ENCODE measurements around the gene STARD3. TPM values are rescaled to one million over a fixed set of nuclear protein-coding genes. Genes with fewer than 3 reads are reported as not detected.

STARD3 gene
- total and polyA plus RNA-seq, 12 donors, result 14.2 to 46.1 (median 19.9) TPM

GRCh38 chr17:39642291-39643074 lies 5.5 kb downstream of the STARD3 start:
- intact Hi-C loops (cut with DNase I), result no loop called here
- peaks cover 10 to 88% (median 63%) of the 10 kb centered on the region in 9 donors for H3K4me1 ChIP-seq
- 77 to 85% methylated on average over 9 of the region's 9 CpGs for WGBS, 2 donors

GRCh38 chr17:39643271-39643670 lies 6.3 kb downstream of the STARD3 start:
- 73 to 75% methylated on average over 4 of the region's 4 CpGs for WGBS, 2 donors
- Histone ChIP-seq H3K4me1 (peaks cover 10 to 81% (median 55%) of the 10 kb centered on the region in 9 donors), H3K36me3 (peaks cover 0 to 6% (median 0%) of the 10 kb centered on the region in 9 donors), H3K27ac (no peak overlapping the region), H3K4me3 (no peak overlapping the region), H3K27me3 (no peaks in the 10 kb centered on the region), H3K9me3 (no peaks in the 10 kb centered on the region)
- intact Hi-C loops (cut with DNase I), result no loop called here
- TF ChIP-seq, protein P1, sequence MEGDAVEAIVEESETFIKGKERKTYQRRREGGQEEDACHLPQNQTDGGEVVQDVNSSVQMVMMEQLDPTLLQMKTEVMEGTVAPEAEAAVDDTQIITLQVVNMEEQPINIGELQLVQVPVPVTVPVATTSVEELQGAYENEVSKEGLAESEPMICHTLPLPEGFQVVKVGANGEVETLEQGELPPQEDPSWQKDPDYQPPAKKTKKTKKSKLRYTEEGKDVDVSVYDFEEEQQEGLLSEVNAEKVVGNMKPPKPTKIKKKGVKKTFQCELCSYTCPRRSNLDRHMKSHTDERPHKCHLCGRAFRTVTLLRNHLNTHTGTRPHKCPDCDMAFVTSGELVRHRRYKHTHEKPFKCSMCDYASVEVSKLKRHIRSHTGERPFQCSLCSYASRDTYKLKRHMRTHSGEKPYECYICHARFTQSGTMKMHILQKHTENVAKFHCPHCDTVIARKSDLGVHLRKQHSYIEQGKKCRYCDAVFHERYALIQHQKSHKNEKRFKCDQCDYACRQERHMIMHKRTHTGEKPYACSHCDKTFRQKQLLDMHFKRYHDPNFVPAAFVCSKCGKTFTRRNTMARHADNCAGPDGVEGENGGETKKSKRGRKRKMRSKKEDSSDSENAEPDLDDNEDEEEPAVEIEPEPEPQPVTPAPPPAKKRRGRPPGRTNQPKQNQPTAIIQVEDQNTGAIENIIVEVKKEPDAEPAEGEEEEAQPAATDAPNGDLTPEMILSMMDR (IDR thresholded peaks at IDR 0.05), result no peak
- ATAC-seq (peak in 3 of 8 donors; percentile 31 to 57 (median 46)), DNase-seq (no peak)

More at GRCh38 chr17:39642291-39643074, 5.5 kb downstream of the STARD3 start:
- Histone ChIP-seq H3K9me3 (no peaks in the 10 kb centered on the region), H3K4me3 (no peak overlapping the region), H3K27ac (no peak overlapping the region), H3K27me3 (no peaks in the 10 kb centered on the region), H3K36me3 (peaks cover 0 to 6% (median 0%) of the 10 kb centered on the region in 9 donors)
- DNase-seq (no peak), ATAC-seq (no peak)
- TF ChIP-seq, protein P1 (IDR thresholded peaks at IDR 0.05), result no peak

DNA sequence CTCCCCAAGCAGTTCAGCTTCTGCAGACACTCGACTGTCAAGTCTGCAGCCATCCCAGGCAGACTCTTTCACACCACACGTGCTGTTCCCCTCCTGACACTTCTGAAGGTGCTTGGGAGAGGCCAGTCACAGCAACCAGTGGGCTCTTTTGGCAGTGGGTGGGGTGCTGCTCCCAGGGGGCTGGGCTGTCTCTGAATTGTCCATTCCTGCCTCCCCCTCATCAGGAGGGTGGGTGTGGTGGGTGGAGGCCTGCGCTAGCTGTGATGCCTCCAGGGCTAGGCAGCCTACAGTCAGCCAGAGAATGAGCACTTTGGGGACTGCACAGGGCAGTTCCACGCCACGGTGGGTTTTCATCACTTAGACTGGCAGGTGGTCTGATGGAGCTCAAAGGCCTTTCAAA lies 10.3 kb downstream of the STARD3 start:
- DNase-seq (no peak), ATAC-seq (peak in 2 of 8 donors; percentile 30 to 31)
- no peak overlapping the region for H3K27ac ChIP-seq
- H3K9me3 ChIP-seq, result no peaks in the 10 kb centered on the region
- intact Hi-C loops (cut with DNase I), result no loop called here
- TF ChIP-seq, protein P1 (IDR thresholded peaks at IDR 0.05), result no peak
- H3K4me3 ChIP-seq, result no peak overlapping the region
- peaks cover 0 to 11% (median 0%) of the 10 kb centered on the region in 9 donors for H3K36me3 ChIP-seq
- H3K27me3 ChIP-seq, result no peaks in the 10 kb centered on the region
- 61 to 63% methylated on average over 5 of the region's 5 CpGs for WGBS, 2 donors
- peaks cover under 1 to 46% (median 22%) of the 10 kb centered on the region in 9 donors for H3K4me1 ChIP-seq

- H3K9me3 ChIP-seq, result no peaks in the 10 kb centered on the region
- no peak overlapping the region for H3K27ac ChIP-seq
- no peaks in the 10 kb centered on the region for H3K27me3 ChIP-seq
- 88 to 92% methylated on average over 15 of the region's 15 CpGs for WGBS, 2 donors
- TF ChIP-seq, protein P1 (IDR thresholded peaks at IDR 0.05), result no peak
- H3K4me3 ChIP-seq, result no peak overlapping the region
- peaks cover under 1 to 47% (median 23%) of the 10 kb centered on the region in 9 donors for H3K4me1 ChIP-seq
- intact Hi-C loops (cut with DNase I), result no loop called here
- H3K36me3 ChIP-seq, result peaks cover 0 to 13% (median 0%) of the 10 kb centered on the region in 9 donors
- no peak for DNase-seq
- no peak for ATAC-seq
Observed at GRCh38 chr17:39648616-39649366, 11.8 kb downstream of the STARD3 start.

Measured in heart right ventricle (tissue), 16 donors.